SU-DHL-6 (cell line): ENCODE data around the gene FANCL.
"Not testable (repeated sequence)": the region's sequence is repeated elsewhere in the genome, so short reads cannot be mapped to it uniquely, and the experiment has no call there.

ENCODE experiments used
- EZH2phosphoT487 ChIP-seq: fragments of 200-600 bp; sonication (generic), shearing (Covaris generic); conservative IDR thresholded peaks from 2 replicates; pipeline ENCODE4 v1.6.1; 2018; ENCODE audit warnings: mild to moderate bottlenecking, antibody characterized with exemption, low read length, moderate library complexity, mixed read lengths
- TF ChIP-seq, protein P1 (sequence below): fragments of 200-600 bp; sonication (generic); IDR thresholded peaks from one replicate; pipeline ENCODE4 v1.5.1; 2017; ENCODE audit warnings: antibody characterized with exemption, mild to moderate bottlenecking, low read length, moderate library complexity; ENCODE audit not compliant: insufficient read depth, poor library complexity, severe bottlenecking

DNA sequence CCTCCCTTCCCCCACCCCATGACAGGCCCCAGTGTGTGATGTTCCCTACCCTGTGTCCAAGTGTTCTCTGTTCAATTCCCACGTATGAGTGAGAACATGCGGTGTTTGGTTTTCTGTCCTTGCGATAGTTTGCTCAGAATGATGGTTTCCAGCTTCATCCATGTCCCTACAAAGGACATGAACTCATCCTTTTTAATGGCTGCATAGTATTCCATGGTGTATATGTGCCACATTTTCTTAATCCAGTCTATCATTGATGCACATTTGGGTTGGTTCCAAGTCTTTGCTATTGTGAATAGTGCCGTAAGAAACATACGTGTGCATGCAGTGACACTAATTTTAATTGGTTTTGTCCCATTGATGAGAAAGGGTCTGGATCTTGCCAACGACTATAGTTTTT, 95.4 kb downstream of the FANCL start:
- TF ChIP-seq, protein P1, sequence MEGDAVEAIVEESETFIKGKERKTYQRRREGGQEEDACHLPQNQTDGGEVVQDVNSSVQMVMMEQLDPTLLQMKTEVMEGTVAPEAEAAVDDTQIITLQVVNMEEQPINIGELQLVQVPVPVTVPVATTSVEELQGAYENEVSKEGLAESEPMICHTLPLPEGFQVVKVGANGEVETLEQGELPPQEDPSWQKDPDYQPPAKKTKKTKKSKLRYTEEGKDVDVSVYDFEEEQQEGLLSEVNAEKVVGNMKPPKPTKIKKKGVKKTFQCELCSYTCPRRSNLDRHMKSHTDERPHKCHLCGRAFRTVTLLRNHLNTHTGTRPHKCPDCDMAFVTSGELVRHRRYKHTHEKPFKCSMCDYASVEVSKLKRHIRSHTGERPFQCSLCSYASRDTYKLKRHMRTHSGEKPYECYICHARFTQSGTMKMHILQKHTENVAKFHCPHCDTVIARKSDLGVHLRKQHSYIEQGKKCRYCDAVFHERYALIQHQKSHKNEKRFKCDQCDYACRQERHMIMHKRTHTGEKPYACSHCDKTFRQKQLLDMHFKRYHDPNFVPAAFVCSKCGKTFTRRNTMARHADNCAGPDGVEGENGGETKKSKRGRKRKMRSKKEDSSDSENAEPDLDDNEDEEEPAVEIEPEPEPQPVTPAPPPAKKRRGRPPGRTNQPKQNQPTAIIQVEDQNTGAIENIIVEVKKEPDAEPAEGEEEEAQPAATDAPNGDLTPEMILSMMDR, result not testable (repeated sequence)
- TF ChIP-seq EZH2phosphoT487, result not testable (repeated sequence)
